H1 (cell line): Measurements from ENCODE around the gene FRAT2. TPM values are rescaled to one million over a fixed set of nuclear protein-coding genes. Genes with fewer than 3 reads are reported as not detected.

Experiments
- KDM1A ChIP-seq: fragments of 200-600, 300-600 bp; sonication (generic); IDR thresholded peaks from 2 replicates; pipeline ENCODE4 v1.7.1; 2016; ENCODE audit warnings: mild to moderate bottlenecking, low read length, borderline replicate concordance
- polyA plus RNA-seq, 7 experiments: library from polyadenylated mRNA; depleted of rRNA in 3 of 7; stranded (reverse) in 5 of 7; unstranded in 2 of 7; fragments of >200 nt in 5 of 7; fragments of 200-250 nt in 2 of 7; gene quantifications; 1 replicate in 5 of 7; 2 replicates in 1 of 7; 4 replicates in 1 of 7; pipeline versions ENCODE4 v1.2.1 to v1.2.3, GENCODE V29; 2011 to 2013; ENCODE audit warnings: missing spikeins in 2 of 7, mixed read lengths in 2 of 7
- total RNA-seq: library from RNA; stranded (reverse); fragmentation: NEBNext Ultra II Directional; extraction: Animal tissue kit (Norgen Biotek cat#: 25700); gene quantifications from 2 replicates; pipeline ENCODE4 v1.2.1, GENCODE V29; 2021

FRAT2 gene
- total and polyA plus RNA-seq, 2 of the 8 experiments (the other 6 are each of a cell fraction or from before 2014, with no cell fraction given) = 47.4 to 83.0 TPM

DNA sequence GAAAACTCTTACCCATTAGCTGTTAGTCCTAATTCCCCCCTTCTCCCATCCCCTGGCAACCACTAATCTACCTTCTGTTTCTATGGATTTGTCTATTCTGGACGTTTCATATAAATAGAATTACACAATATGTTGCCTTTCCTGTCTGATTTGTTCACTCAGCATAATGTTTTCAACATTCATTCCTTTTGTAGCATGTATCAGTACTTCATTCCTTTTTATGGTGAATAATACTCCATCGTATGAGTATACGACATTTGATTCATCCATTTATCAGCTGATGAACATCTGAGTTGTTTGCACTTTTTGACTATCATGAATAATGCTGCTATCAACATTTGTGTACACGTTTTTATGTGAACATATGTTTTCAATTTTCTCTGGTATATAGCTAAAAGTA lies 19.9 kb downstream of the FRAT2 start (continued):
- TF ChIP-seq KDM1A = no peak
